Skeletal muscle tissue (tissue), 4 donors: ENCODE data around the gene NEK3. TPM values are rescaled to one million over a fixed set of nuclear protein-coding genes. Genes with fewer than 3 reads are reported as not detected.
"Not testable (repeated sequence)": the region's sequence is repeated elsewhere in the genome, so short reads cannot be mapped to it uniquely, and the experiment has no call there.

Experiments used
- H3K27ac ChIP-seq: one replicate; pipeline ENCODE4 v1.7.0; 2013; ENCODE audit warnings: mild to moderate bottlenecking, low read depth, low read length, inconsistent platforms
- H3K27me3 ChIP-seq, 3 donors: one replicate each; pipeline ENCODE4 v1.7.0; 2013; ENCODE audit warnings: low read length in 3 of 3; ENCODE audit not compliant: control insufficient read depth in 3 of 3, insufficient read depth in 3 of 3
- H3K36me3 ChIP-seq, 3 donors: one replicate each; pipeline ENCODE4 v1.7.0; 2013; ENCODE audit warnings: low read length in 3 of 3; ENCODE audit not compliant: control insufficient read depth in 3 of 3, insufficient read depth in 3 of 3
- H3K4me1 ChIP-seq, 3 donors: one replicate each; pipeline ENCODE4 v1.7.0; 2013; ENCODE audit warnings: low read length in 3 of 3, mild to moderate bottlenecking in 3 of 3; ENCODE audit not compliant: control insufficient read depth in 3 of 3, insufficient read depth in 3 of 3
- H3K4me3 ChIP-seq, 3 donors: one replicate each; pipeline ENCODE4 v1.7.0; 2013; ENCODE audit warnings: low read length in 3 of 3
- H3K9ac ChIP-seq, 3 donors: one replicate each; pipeline ENCODE4 v1.7.0; 2013; ENCODE audit warnings: low read length in 3 of 3, mild to moderate bottlenecking in 3 of 3, moderate library complexity in 2 of 3, low read depth in 1 of 3
- H3K9me3 ChIP-seq, 3 donors: one replicate each; pipeline ENCODE4 v1.7.0; 2013; ENCODE audit warnings: low read length in 3 of 3; ENCODE audit not compliant: control insufficient read depth in 3 of 3
- total RNA-seq: library from RNA; depleted of rRNA; stranded (reverse); fragments of >200 nt; gene quantifications from one replicate; pipeline ENCODE4 v1.2.3, GENCODE V29; 2014
- donor health status: Osteomylitis.

The NEK3 gene
- total RNA-seq, 1 donor from 2014 or later: 4.7 TPM

DNA sequence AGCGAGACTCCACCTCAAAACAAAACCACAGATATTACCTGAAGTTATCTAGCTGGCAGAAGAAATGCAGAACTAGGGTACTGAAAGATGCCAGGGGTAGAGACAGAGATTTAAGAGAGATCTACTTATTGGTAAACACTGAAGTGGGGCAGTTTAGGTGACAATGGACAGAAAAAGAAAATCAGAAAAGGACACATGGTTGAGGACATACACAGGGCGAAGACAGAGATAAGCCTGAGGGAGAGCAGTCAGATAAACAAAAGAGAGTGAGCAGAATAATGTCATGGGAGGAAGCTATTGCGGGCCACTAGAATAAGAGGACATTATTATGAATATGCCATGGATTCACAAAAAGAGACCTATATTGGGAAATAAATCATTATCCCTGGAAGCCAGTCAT, 33.9 kb downstream of the NEK3 start:
- Histone ChIP-seq H3K27ac (no peak overlapping the region), H3K4me1 (peaks cover 8 to 16% (median 14%) of the 10 kb centered on the region in 3 donors)

DNA sequence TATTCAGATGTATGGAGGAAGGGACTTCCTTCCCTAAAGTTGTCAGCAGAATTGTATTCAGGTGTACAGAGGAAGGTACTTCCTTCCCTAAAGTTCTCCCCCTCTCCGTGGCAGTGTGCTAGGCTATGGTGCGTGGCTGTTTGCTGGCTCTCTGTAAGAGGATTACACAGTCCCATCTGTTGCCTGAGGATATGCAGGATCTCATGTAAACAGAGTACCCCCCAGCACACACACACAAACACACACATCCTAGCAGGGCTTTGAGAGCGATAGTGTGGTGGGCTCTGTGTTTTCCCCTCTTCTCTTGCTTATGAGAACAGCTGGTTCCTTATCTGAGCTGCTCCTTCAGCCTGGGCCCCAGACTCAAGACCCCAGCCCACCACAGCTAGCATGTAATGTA, 40.8 kb downstream of the NEK3 start:
- Histone ChIP-seq H3K36me3 (no peaks in the 10 kb centered on the region), H3K4me1 (no peaks in the 10 kb centered on the region), H3K9me3 (no peaks in the 10 kb centered on the region), H3K4me3 (no peak overlapping the region), H3K27ac (no peak overlapping the region), H3K9ac (no peak overlapping the region), H3K27me3 (no peaks in the 10 kb centered on the region)

More for the DNA sequence above, 33.9 kb downstream of the NEK3 start:
- no peaks in the 10 kb centered on the region for H3K9me3 ChIP-seq
- H3K9ac ChIP-seq: no peak overlapping the region
- H3K36me3 ChIP-seq: no peaks in the 10 kb centered on the region
- no peaks in the 10 kb centered on the region for H3K27me3 ChIP-seq
- H3K4me3 ChIP-seq: no peak overlapping the region

DNA sequence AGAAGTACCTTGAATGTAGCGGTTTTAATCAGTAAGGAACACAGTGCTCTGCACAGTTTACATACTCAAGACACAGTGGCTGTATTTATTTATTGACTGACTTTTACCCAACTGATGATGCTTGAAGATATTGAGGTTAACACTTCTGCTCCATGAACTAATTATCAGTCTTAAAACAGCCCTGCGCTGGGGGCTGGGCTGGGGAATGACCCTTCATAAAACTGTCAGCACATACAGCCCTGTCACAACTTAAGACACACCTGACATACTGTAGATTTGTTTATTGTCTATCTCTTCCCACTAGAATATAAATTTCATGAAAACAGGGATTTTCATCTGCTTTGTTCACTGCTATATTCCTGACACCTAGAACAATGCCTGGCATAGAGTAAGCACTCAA, 41.3 kb downstream of the NEK3 start:
- Histone ChIP-seq H3K4me3 (no peak overlapping the region), H3K9ac (no peak overlapping the region), H3K36me3 (no peaks in the 10 kb centered on the region), H3K9me3 (no peaks in the 10 kb centered on the region), H3K27me3 (no peaks in the 10 kb centered on the region), H3K27ac (no peak overlapping the region), H3K4me1 (no peaks in the 10 kb centered on the region)

DNA sequence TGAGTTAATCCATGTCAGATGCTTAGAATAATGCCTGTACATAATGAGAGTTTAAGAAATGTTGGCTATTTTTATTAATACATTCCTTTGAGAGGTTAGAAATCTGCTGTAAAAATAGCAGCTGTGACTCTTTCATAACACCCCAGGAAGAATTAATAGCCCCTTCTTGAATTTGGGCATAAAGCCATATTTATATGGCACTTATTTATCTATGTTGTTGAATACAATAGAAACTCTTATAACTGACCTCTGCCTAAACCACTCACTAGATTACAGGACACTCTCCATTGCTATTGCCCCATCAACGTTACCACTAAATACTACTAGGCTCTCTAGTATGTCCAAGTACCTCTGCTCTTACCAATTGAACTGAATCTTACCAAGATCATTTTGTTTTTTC, 46.8 kb downstream of the NEK3 start:
- H3K4me1 ChIP-seq: no peaks in the 10 kb centered on the region
- H3K9ac ChIP-seq: no peak overlapping the region
- no peak overlapping the region for H3K4me3 ChIP-seq
- no peak overlapping the region for H3K27ac ChIP-seq
- no peaks in the 10 kb centered on the region for H3K27me3 ChIP-seq
- H3K36me3 ChIP-seq: no peaks in the 10 kb centered on the region
- H3K9me3 ChIP-seq: no peaks in the 10 kb centered on the region

DNA sequence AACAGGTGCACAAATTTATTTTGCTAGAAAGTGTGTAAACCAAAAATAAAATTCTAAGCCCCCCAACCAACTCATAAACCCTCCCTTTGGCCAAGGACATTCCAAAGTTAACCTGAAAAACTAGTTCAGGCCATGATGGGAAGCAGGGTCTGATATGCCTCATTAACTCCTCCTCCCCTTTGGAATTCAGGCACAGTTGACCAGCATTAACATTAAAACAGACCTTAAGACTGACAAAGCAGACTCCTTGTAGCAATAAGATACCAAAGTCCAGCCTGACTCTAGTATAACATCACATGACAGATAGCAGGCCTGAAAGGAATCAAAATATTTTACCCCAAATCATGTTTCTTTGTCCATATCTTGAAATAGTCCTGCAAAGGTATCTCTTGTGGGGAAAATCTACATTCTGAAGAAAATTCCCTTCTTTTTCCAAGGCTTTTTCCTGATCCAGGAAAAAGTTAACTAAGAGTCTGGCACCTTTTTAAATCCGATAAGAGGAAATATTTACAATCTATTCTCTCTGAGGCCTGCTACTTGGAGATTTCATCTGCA, 50.2 kb downstream of the NEK3 start:
- H3K27ac ChIP-seq: no peak overlapping the region
- H3K9me3 ChIP-seq: no peaks in the 10 kb centered on the region
- no peaks in the 10 kb centered on the region for H3K27me3 ChIP-seq
- H3K9ac ChIP-seq: no peak overlapping the region
- H3K36me3 ChIP-seq: no peaks in the 10 kb centered on the region
- H3K4me1 ChIP-seq: no peaks in the 10 kb centered on the region
- no peak overlapping the region for H3K4me3 ChIP-seq

DNA sequence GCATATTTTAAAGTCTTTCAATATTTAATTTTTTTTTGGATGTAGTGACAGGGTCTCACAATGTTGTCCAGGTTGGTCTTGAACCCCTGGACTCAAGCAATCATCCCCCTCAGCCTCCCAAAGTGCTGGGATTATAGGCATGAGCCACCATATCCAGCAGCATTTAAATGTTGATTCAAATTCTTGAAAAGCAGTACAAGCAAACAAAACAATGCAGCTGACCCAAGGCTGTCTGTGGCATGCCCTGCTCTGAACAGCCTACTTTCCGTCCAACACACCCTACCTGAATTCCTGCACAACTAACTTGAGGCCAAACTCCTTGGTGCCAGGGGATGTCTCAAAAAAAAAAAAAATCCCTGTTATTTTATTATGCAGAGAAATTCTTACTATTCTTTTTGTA, 53.6 kb downstream of the NEK3 start:
- no peak overlapping the region for H3K4me3 ChIP-seq
- no peak overlapping the region for H3K9ac ChIP-seq
- no peaks in the 10 kb centered on the region for H3K9me3 ChIP-seq
- H3K4me1 ChIP-seq: no peaks in the 10 kb centered on the region
- no peaks in the 10 kb centered on the region for H3K27me3 ChIP-seq
- no peak overlapping the region for H3K27ac ChIP-seq
- no peaks in the 10 kb centered on the region for H3K36me3 ChIP-seq

DNA sequence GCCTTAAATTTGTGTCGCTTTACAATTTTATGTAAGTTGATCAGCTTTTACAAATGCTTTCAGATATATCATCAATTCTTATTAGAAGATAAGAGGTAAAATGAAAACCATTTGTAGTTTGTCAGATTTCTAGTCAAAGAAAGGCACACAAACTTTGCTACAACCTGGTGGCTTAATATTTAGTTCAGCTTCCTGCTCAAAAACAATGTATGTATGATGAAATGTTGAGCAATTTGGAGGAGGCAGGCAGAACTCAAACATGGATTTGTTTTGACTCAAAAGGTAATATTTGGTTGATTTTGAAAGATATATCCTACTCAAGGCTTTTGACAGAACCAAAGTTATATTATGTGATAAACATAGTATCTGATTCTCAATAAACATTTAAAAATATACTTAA, 54.8 kb downstream of the NEK3 start:
- H3K4me3 ChIP-seq: no peak overlapping the region
- H3K9me3 ChIP-seq: no peaks in the 10 kb centered on the region
- no peak overlapping the region for H3K27ac ChIP-seq

DNA sequence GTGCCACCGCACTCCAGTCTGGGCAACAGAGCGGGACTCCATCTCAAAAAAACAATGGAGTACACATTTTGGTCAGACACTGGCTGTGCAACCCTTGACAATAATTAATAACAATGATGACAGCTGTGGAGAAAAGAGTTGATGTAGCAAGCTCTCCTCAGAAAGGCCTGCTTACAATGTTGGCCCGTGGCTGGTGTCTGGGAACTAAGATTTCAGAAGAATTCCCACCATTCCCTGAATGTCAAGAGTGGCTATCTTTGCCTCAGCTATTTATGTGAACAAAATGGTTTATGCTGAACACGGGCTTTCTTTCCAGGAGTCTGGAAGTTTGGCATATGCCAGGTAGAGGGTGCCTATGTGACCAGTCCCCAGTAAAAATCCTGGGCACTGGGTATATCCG, 56.0 kb downstream of the NEK3 start:
- Histone ChIP-seq H3K36me3 (no peaks in the 10 kb centered on the region), H3K9ac (no peak overlapping the region), H3K27me3 (no peaks in the 10 kb centered on the region), H3K9me3 (no peaks in the 10 kb centered on the region), H3K4me3 (no peak overlapping the region), H3K4me1 (no peaks in the 10 kb centered on the region), H3K27ac (no peak overlapping the region)

More for the DNA sequence above, 54.8 kb downstream of the NEK3 start:
- Histone ChIP-seq H3K36me3 (no peaks in the 10 kb centered on the region), H3K4me1 (no peaks in the 10 kb centered on the region), H3K9ac (no peak overlapping the region), H3K27me3 (no peaks in the 10 kb centered on the region)

DNA sequence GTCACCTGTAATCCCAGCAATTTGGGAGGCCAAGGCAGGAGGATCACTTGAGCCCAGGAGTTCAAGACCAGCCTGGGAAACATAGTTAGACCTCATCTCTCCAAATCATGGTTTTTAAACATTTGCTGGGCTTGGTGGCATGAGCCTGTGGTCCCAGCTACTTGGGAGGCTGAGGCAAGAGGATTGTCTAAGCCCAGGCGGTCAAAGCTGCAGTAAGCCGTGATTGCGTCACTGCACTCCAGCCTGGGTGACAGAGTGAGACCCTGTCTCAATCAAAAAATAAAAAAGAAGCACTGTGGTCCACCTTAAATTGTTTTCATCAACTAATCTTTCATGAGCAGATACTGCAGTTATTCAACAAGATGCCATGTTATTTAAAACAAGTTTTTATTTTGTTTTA, 57.0 kb downstream of the NEK3 start:
- H3K27ac ChIP-seq, H3K36me3 ChIP-seq, H3K9ac ChIP-seq, H3K4me1 ChIP-seq, H3K9me3 ChIP-seq, H3K4me3 ChIP-seq, H3K27me3 ChIP-seq: not testable (repeated sequence)

DNA sequence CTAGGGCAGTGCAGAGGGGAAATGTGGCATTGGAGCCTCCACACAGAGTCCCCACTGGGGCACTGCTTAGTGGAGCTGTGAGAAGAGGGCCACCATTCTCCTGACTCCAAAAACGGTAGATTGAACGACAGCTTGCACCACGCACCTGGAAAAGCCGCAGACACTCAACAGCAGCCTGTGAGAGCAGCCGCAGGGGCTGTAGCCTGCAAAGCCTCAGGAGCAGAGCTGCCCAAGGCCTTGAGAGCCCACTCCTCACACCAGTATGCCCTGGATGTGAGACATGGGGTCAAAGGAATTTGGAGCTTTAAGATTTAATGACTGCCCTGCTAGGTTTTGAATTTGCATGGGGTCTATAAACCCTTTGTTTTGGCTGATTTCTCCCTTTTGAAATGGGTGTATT, 62.2 kb downstream of the NEK3 start:
- Histone ChIP-seq H3K27me3 (no peaks in the 10 kb centered on the region), H3K4me1 (no peaks in the 10 kb centered on the region), H3K9me3 (no peaks in the 10 kb centered on the region), H3K9ac (no peak overlapping the region), H3K27ac (no peak overlapping the region), H3K4me3 (no peak overlapping the region), H3K36me3 (no peaks in the 10 kb centered on the region)

DNA sequence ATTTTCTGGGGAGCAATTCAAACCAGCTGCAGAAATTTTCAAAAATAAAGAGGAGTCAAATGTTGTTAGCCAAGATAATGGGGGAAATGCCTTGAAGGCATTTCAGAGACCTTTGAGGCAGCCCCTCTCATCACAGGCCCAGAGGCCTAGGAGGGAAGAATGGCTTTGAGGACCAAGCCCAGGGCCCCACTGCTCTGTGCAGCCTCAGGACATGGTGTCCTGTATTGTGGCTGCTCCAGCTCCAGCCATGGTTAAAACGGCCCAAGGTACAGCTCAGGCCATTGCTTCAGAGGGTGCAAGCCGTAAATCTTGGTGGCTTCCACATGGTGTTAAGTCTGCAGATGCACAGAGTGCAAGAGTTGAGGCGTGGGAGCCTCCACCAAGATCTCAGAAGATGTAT, 62.6 kb downstream of the NEK3 start:
- Histone ChIP-seq H3K9me3 (no peaks in the 10 kb centered on the region), H3K9ac (no peak overlapping the region), H3K27me3 (no peaks in the 10 kb centered on the region), H3K27ac (no peak overlapping the region), H3K4me1 (no peaks in the 10 kb centered on the region), H3K4me3 (no peak overlapping the region), H3K36me3 (no peaks in the 10 kb centered on the region)
